Lower lobe of right lung (tissue), 2 donors: ENCODE measurements around the gene FLT3. TPM values are rescaled to one million over a fixed set of nuclear protein-coding genes. Genes with fewer than 3 reads are reported as not detected.
"Not testable (repeated sequence)": the region's sequence is repeated elsewhere in the genome, so short reads cannot be mapped to it uniquely, and the experiment has no call there.

Experiments used
- ATAC-seq, 2 donors: fragments of 200-7000 bp; cut with Tn5 transposase; one replicate each; pipeline ENCODE4 v1.9.1; 2020 to 2022; ENCODE audit warnings: mild to moderate bottlenecking in 2 of 2, moderate library complexity in 2 of 2
- DNase-seq: peaks from one replicate; pipeline ENCODE4 v3.0.0-alpha.2; 2020
- H3K27ac ChIP-seq: fragments of 200-600 bp; one replicate; pipeline ENCODE4 v1.8.0; 2022
- H3K27me3 ChIP-seq: fragments of 200-600 bp; one replicate; pipeline ENCODE4 v1.8.0; 2022; ENCODE audit warnings: low read depth
- H3K36me3 ChIP-seq: fragments of 200-600 bp; one replicate; pipeline ENCODE4 v1.8.0; 2022; ENCODE audit warnings: mild to moderate bottlenecking
- H3K4me1 ChIP-seq: fragments of 200-600 bp; one replicate; pipeline ENCODE4 v1.8.0; 2022
- H3K4me3 ChIP-seq: fragments of 200-600 bp; one replicate; pipeline ENCODE4 v1.8.0; 2022; ENCODE audit warnings: mild to moderate bottlenecking
- H3K9me3 ChIP-seq: fragments of 200-600 bp; one replicate; pipeline ENCODE4 v1.8.0; 2022
- intact Hi-C: fragments of 100-400 bp; cut with DNase I; formaldehyde crosslinking; loops from one replicate; pipeline ENCODE4 v1.11.0; 2022
- long read RNA-seq: library from polyadenylated mRNA; unstranded; transcript quantifications from one replicate; pipeline ENCODE4 v2.0.0, GENCODE V29; 2021
- total RNA-seq: library from RNA; stranded (reverse); fragmentation: NEBNext Ultra II Directional; extraction: Animal tissue kit (Norgen Biotek cat#: 25700); gene quantifications from one replicate; pipeline ENCODE4 v1.2.1, GENCODE V29; 2021
- TF ChIP-seq, protein P1 (sequence below): fragments of 200-600 bp; IDR thresholded peaks from one replicate; pipeline ENCODE4 v1.8.0; 2022; ENCODE audit warnings: antibody characterized with exemption, mild to moderate bottlenecking
- donor health status: DM: no; HTN: yes; CAD: no; lungs with severe emphysema.

FLT3 gene
- total RNA-seq: 1.6 TPM
- long read RNA-seq, partial matches to known transcripts: 0 of 2 reads
- long read RNA-seq, other reads (novel, unspliced or antisense): 1 of 2 reads

DNA sequence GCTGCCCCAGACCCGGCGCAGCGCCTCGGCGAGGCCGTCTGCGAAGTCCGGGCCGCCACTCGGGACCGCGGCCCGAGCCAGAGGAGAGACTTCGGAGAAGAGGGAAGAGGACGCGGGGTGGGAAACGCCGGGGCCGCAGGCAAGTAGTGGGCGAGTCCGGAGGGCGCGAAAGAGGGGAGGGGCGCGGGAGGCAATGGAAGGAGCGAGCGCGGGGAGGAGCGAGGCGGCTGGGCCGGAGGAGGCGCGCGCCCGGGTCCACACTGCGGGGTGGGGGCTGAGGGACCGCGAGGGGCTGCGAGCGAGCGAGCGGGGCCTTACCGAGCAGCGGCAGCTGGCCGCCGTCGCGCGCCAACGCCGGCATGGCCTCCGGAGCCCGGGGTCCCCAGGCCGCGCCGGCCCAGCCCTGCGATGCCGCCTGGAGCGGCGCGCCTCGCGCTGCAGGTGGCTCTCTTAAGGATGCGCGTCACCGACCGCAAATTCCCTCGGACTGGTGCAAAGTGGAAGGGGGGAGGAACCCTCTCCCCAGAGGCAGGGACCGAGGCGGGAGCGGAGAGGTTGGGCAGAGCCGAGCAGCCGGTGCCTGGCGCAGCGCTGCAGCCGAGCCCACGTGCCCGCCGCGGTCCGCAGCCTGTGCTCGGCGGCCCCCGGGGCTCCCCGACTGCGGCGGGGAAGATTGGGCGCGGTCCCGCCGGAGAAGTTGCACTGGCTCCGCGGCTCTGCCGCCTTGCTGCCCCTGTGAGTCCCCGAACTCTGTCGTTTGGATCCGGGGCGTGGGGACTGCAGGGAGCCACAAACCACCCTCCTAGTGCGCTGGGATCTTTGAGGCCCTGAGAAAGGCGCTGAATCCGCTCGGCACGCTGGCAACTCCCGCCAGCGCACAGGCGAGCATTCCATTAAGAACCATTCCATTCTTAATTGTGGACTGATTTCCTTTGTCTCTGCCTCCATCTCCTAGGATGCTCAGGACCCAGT lies at the start of gene FLT3:
Gene FLT3, minus strand, starts transcription at position 427 of the 972 bp plus-strand sequence. Its CDS starts 66 bp downstream, at position 361.
- TF ChIP-seq, protein P1, sequence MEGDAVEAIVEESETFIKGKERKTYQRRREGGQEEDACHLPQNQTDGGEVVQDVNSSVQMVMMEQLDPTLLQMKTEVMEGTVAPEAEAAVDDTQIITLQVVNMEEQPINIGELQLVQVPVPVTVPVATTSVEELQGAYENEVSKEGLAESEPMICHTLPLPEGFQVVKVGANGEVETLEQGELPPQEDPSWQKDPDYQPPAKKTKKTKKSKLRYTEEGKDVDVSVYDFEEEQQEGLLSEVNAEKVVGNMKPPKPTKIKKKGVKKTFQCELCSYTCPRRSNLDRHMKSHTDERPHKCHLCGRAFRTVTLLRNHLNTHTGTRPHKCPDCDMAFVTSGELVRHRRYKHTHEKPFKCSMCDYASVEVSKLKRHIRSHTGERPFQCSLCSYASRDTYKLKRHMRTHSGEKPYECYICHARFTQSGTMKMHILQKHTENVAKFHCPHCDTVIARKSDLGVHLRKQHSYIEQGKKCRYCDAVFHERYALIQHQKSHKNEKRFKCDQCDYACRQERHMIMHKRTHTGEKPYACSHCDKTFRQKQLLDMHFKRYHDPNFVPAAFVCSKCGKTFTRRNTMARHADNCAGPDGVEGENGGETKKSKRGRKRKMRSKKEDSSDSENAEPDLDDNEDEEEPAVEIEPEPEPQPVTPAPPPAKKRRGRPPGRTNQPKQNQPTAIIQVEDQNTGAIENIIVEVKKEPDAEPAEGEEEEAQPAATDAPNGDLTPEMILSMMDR: no peak
- Histone ChIP-seq H3K36me3 (no peaks in the 10 kb centered on the region), H3K27me3 (peaks cover 77% of the 10 kb centered on the region), H3K4me1 (peaks cover 14% of the 10 kb centered on the region), H3K4me3 (peak within 1 kb of the TSS; percentile 50), H3K27ac (no peak within 1 kb of the TSS), H3K9me3 (no peaks in the 10 kb centered on the region)
- intact Hi-C loops: no loop called here
- peak; percentile 68 to 86 for ATAC-seq
- peak; percentile 58 for DNase-seq

DNA sequence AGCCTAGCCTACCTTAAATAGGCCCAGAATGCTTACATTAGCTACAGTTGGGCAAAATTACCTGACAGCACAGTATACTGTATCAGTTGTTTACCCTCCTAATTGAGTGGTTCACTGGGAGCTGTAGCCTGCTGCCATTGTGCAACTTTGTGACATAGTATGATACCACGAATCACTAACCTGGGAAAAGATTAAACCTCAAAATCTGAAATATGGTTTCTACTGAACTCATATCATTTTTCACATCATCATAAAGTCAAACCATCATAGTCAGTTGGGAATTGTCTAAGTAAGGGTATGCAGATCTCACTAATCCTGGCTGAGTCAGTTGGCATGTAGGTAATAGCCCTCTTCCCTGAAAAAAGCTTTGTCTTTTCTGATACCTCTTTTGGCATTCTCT lies 47.1 kb upstream of the FLT3 start:
- DNase-seq (no peak), ATAC-seq (peak in 1 of 2 donors; percentile 53)
- no peaks in the 10 kb centered on the region for H3K36me3 ChIP-seq
- no peak overlapping the region for H3K4me3 ChIP-seq
- intact Hi-C loops: no loop called here
- TF ChIP-seq, protein P1: no peak
- H3K4me1 ChIP-seq: peaks cover 23% of the 10 kb centered on the region
- H3K27me3 ChIP-seq: no peaks in the 10 kb centered on the region
- H3K9me3 ChIP-seq: no peaks in the 10 kb centered on the region
- H3K27ac ChIP-seq: no peak overlapping the region

DNA sequence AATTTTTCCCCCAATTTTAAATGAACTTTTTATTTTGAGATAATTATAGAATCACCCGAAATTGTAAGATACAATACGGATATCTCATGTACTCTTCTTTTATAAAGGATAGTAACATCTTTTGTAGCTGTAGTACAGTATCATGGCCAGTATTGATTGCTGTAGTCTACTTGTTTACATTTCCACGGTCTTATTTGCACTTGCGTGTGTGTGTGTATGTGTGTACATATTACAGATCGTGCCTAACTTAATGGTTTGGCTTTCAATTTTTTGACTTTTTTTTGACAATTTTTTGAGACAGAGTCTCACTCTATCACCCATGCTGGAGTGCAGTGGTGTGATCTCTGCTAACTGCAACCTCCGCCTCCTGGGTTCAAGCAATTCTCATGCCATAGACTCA lies 44.7 kb upstream of the FLT3 start:
- H3K27ac ChIP-seq: no peak overlapping the region
- intact Hi-C loops: no loop called here
- TF ChIP-seq, protein P1: no peak
- H3K27me3 ChIP-seq: no peaks in the 10 kb centered on the region
- peaks cover 47% of the 10 kb centered on the region for H3K4me1 ChIP-seq
- no peak overlapping the region for H3K4me3 ChIP-seq
- no peak for DNase-seq
- no peaks in the 10 kb centered on the region for H3K36me3 ChIP-seq
- H3K9me3 ChIP-seq: no peaks in the 10 kb centered on the region
- no peak for ATAC-seq

DNA sequence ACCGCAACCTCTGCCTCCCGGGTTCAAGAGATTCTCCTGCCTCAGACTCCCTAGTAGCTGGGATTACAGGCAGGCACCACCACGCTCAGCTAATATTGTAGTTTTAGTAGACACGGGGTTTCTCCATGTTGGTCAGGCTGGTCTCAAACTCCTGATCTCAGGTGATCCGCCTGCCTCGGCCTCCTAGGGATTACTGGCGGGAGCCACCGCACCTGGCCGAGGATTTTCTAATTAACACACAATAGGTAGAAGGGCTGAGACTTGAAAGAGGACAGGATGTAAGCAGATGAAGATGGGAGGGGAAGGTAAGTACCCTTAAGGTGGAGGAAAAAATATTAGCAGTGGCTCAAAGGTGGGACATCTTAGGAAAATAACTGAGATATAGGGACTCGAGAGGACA lies 41.2 kb upstream of the FLT3 start:
- H3K27ac ChIP-seq, H3K36me3 ChIP-seq, ATAC-seq, H3K27me3 ChIP-seq, DNase-seq, H3K4me3 ChIP-seq, intact Hi-C loops, H3K9me3 ChIP-seq: not testable (repeated sequence)
- peaks cover 40% of the 10 kb centered on the region for H3K4me1 ChIP-seq

DNA sequence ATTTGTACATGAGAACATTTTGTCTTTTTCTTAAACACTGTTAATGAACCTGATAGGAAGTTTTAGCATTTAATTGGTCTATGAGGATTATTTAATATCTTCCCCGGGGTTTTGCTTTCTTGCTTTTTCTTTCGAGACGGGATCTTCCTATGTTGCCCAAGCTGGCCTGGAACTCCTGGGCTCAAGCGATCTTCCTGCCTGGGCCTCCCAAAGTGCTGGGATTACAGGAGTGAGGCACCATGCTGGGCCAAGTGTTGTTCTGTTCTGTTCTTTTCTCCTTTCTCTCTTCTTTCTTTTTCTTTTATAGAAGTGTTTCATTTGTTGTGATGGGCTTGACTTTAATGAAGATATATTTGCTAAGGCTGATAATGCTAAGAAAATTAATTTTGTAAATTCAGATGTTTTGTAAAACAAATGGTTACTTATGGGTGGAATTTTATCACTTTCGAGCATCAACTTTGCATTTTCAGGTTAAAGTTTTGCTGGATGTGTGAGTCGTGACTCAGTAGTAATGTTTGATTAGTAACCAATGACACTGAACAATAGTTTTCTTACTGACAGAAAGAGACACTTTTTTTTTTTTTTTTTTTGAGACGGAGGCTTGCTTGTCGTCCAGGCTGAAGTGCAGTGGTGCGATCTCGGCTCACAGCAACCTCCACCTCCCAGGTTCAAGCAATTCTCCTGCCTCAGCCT lies 40.2 kb upstream of the FLT3 start:
- intact Hi-C loops: no loop called here
- Histone ChIP-seq H3K36me3 (no peaks in the 10 kb centered on the region), H3K9me3 (no peaks in the 10 kb centered on the region), H3K27me3 (no peaks in the 10 kb centered on the region), H3K4me3 (peak overlapping the region; percentile 98), H3K4me1 (peaks cover 40% of the 10 kb centered on the region), H3K27ac (peak overlapping the region; percentile 59)
- DNase-seq: no peak
- ATAC-seq: no peak
- TF ChIP-seq, protein P1: no peak
